GM12875 (cell line): ENCODE data around the gene USP47.

Experiments used
- H3K4me3 ChIP-seq: one replicate; pipeline ENCODE4 v1.5.1; 2011; ENCODE audit warnings: low read depth, low read length, control low read depth
- CTCF ChIP-seq: IDR thresholded peaks from 2 replicates; pipeline ENCODE4 v1.5.1; 2011; ENCODE audit warnings: low read depth, mild to moderate bottlenecking, control low read depth, inconsistent platforms, low read length, moderate library complexity, borderline replicate concordance; ENCODE audit not compliant: insufficient read depth

The USP47 gene

GRCh38 chr11:11843211-11843621, 1.4 kb downstream of the USP47 start:
- peak overlapping the region; percentile 93 for H3K4me3 ChIP-seq
- no peak for TF ChIP-seq CTCF

- no peak for TF ChIP-seq CTCF
- peak overlapping the region; percentile 93 for H3K4me3 ChIP-seq
Measured at GRCh38 chr11:11843642-11844041, 1.9 kb downstream of the USP47 start.

GRCh38 chr11:11844272-11844671, 2.5 kb downstream of the USP47 start:
- H3K4me3 ChIP-seq: no peak overlapping the region
- no peak for TF ChIP-seq CTCF

- no peak for TF ChIP-seq CTCF
Measured at GRCh38 chr11:11845071-11845470, 3.3 kb downstream of the USP47 start.

GRCh38 chr11:11845551-11845950, 3.8 kb downstream of the USP47 start:
- no peak overlapping the region for H3K4me3 ChIP-seq
- no peak for TF ChIP-seq CTCF

More at GRCh38 chr11:11845071-11845470, 3.3 kb downstream of the USP47 start:
- H3K4me3 ChIP-seq: no peak overlapping the region

GRCh38 chr11:11847082-11847481, 5.3 kb downstream of the USP47 start:
- no peak for TF ChIP-seq CTCF
- no peak overlapping the region for H3K4me3 ChIP-seq

GRCh38 chr11:11848891-11849746, 7.3 kb downstream of the USP47 start:
- TF ChIP-seq CTCF: peak; percentile 74
- H3K4me3 ChIP-seq: no peak overlapping the region
